Measurements from ENCODE around the gene XPOT. TPM values are rescaled to one million over a fixed set of nuclear protein-coding genes. Genes with fewer than 3 reads are reported as not detected.

Gene XPOT
- total and polyA plus RNA-seq, 8 donors, result 47.5 to 98.2 (median 54.9) TPM

GRCh38 chr12:64404470-64405256, 471 bp downstream of the XPOT start:
- H3K4me1 ChIP-seq, result peaks cover 0 to 22% of the 10 kb centered on the region in 2 donors
- intact Hi-C loops (cut with DNase I), result no loop called here
- no peaks in the 10 kb centered on the region for H3K27me3 ChIP-seq
- ATAC-seq, result peak; percentile 62
- no peak for TF ChIP-seq CTCF (IDR thresholded peaks at IDR 0.05)
- peak; percentile 61 to 89 (median 70) for DNase-seq
- no peaks in the 10 kb centered on the region for H3K9me3 ChIP-seq
- H3K4me3 ChIP-seq, result peak overlapping the region; percentile 76 to 86
- H3K36me3 ChIP-seq, result no peaks in the 10 kb centered on the region
- H3K27ac ChIP-seq, result peak overlapping the region; percentile 96 to 99

GRCh38 chr12:64407342-64408223, 3.4 kb downstream of the XPOT start:
- H3K9me3 ChIP-seq, result no peaks in the 10 kb centered on the region
- intact Hi-C loops (cut with DNase I), result no loop called here
- DNase-seq (no peak), ATAC-seq (no peak)
- no peak for TF ChIP-seq CTCF (IDR thresholded peaks at IDR 0.05)
- H3K27ac ChIP-seq, result no peak overlapping the region
- H3K36me3 ChIP-seq, result peaks cover 0 to 28% of the 10 kb centered on the region in 2 donors
- no peak overlapping the region for H3K4me3 ChIP-seq
- peaks cover 0 to 22% of the 10 kb centered on the region in 2 donors for H3K4me1 ChIP-seq
- no peaks in the 10 kb centered on the region for H3K27me3 ChIP-seq

- Histone ChIP-seq H3K27me3 (no peaks in the 10 kb centered on the region), H3K9me3 (no peaks in the 10 kb centered on the region), H3K36me3 (peaks cover 0 to 67% of the 10 kb centered on the region in 2 donors), H3K4me1 (peaks cover 0 to 10% of the 10 kb centered on the region in 2 donors), H3K4me3 (no peak overlapping the region), H3K27ac (no peak overlapping the region)
- TF ChIP-seq CTCF (IDR thresholded peaks at IDR 0.05), result no peak
- intact Hi-C loops (cut with DNase I), result no loop called here
- DNase-seq (no peak), ATAC-seq (no peak)
Observed at GRCh38 chr12:64411427-64411826, 7.2 kb downstream of the XPOT start.

- no peak for ATAC-seq
Observed at GRCh38 chr12:64412459-64412858, 8.3 kb downstream of the XPOT start.

More at GRCh38 chr12:64412459-64412858, 8.3 kb downstream of the XPOT start:
- Histone ChIP-seq H3K36me3 (peaks cover 0 to 77% of the 10 kb centered on the region in 2 donors), H3K4me3 (no peak overlapping the region), H3K27ac (no peak overlapping the region), H3K4me1 (peaks cover 0 to 10% of the 10 kb centered on the region in 2 donors), H3K27me3 (no peaks in the 10 kb centered on the region), H3K9me3 (no peaks in the 10 kb centered on the region)
- intact Hi-C loops (cut with DNase I), result no loop called here
- DNase-seq, result no peak
- no peak for TF ChIP-seq CTCF (IDR thresholded peaks at IDR 0.05)

Measured in left lung (tissue), 10 donors.